ENCODE measurements around the gene CDH7. TPM values are rescaled to one million over a fixed set of nuclear protein-coding genes. Genes with fewer than 3 reads are reported as not detected.

CDH7 gene
- total RNA-seq, 4 donors from 2014 or later, result not detected

DNA sequence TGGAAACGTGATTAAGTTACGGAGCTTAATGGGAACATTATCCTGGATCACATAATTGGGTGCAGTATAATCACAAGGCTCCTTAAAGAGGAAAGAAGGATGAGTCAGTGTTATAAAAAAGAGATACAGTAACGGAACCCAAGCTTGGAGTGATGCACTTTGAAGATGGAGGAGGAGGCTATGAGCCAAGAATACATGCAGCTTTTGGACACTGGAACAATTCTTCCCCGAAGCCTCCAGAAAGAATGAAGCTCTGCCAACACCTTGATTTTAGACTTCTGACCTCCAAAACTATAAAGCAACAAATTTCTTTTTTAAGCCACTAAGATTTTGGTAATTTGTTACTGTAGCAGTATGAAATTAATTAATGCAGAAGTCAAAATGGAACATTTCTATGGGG, 85.1 kb downstream of the CDH7 start:
- DNase-seq, result no peak
- no peaks in the 10 kb centered on the region for H3K4me1 ChIP-seq
- H3K27ac ChIP-seq, result no peak overlapping the region
- no peaks in the 10 kb centered on the region for H3K9me3 ChIP-seq
- no peak for TF ChIP-seq POLR2A (IDR thresholded peaks at IDR 0.05)
- TF ChIP-seq, protein P1, sequence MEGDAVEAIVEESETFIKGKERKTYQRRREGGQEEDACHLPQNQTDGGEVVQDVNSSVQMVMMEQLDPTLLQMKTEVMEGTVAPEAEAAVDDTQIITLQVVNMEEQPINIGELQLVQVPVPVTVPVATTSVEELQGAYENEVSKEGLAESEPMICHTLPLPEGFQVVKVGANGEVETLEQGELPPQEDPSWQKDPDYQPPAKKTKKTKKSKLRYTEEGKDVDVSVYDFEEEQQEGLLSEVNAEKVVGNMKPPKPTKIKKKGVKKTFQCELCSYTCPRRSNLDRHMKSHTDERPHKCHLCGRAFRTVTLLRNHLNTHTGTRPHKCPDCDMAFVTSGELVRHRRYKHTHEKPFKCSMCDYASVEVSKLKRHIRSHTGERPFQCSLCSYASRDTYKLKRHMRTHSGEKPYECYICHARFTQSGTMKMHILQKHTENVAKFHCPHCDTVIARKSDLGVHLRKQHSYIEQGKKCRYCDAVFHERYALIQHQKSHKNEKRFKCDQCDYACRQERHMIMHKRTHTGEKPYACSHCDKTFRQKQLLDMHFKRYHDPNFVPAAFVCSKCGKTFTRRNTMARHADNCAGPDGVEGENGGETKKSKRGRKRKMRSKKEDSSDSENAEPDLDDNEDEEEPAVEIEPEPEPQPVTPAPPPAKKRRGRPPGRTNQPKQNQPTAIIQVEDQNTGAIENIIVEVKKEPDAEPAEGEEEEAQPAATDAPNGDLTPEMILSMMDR (IDR thresholded peaks at IDR 0.05), result no peak
- no peak overlapping the region for H3K4me3 ChIP-seq (replicated peaks in 1 of 3)
- H3K27me3 ChIP-seq, result no peaks in the 10 kb centered on the region
- 80 to 84% methylated on average over 4 of the region's 4 CpGs for WGBS, 2 donors
- no peaks in the 10 kb centered on the region for H3K36me3 ChIP-seq
- intact Hi-C loops (cut with DNase I), result no loop called here

DNA sequence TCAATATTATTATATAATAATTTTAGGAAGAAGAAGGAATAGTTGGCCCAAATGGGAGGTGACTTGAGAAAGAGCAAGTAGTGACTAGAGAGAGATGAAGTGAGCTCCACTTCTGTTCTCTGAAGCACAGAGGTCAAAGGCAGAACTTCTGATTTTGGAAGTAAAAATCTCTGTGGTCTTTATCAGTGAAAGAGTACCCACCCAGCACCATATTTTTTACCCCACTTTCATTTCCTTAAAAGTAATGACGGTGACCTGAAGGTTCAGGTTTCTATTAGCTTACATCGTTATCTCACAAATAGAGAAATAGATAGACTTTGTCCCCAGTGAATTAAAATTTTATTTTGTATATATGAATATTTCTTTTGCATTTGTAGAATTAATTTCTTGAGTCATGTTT, 95.3 kb downstream of the CDH7 start:
- no peaks in the 10 kb centered on the region for H3K9me3 ChIP-seq
- H3K27ac ChIP-seq, result no peak overlapping the region
- no peak for TF ChIP-seq POLR2A (IDR thresholded peaks at IDR 0.05)
- TF ChIP-seq, protein P1 (IDR thresholded peaks at IDR 0.05), result no peak
- 93 to 94% methylated on average over 2 of the region's 2 CpGs for WGBS, 2 donors
- H3K4me3 ChIP-seq (replicated peaks in 1 of 3), result no peak overlapping the region
- intact Hi-C loops (cut with DNase I), result no loop called here
- no peaks in the 10 kb centered on the region for H3K36me3 ChIP-seq
- H3K4me1 ChIP-seq, result no peaks in the 10 kb centered on the region
- DNase-seq, result no peak
- H3K27me3 ChIP-seq, result no peaks in the 10 kb centered on the region

DNA sequence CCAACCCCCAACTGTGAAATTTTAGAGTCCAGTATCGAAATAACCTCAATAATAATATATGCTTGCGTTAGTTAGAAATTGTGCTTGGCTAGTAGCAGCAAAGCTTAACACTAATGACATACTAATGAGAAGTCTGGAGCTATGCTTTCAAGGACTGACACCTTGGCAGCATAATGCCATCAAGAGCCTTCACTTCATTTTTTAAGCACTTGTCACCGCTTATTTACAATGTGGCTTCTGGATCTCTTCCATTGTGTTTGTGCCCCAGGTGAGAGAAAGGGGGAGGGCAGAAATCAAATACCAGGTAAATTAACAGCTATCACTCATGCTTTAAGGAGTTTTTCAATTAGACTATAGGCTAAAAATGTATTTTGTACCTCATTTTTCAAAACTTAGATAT, 101.5 kb downstream of the CDH7 start:
- Histone ChIP-seq H3K36me3 (no peaks in the 10 kb centered on the region), H3K9me3 (no peaks in the 10 kb centered on the region), H3K4me1 (no peaks in the 10 kb centered on the region), H3K4me3 (replicated peaks in 1 of 3) (no peak overlapping the region), H3K27me3 (no peaks in the 10 kb centered on the region), H3K27ac (no peak overlapping the region)
- intact Hi-C loops (cut with DNase I), result no loop called here
- TF ChIP-seq, protein P1 (IDR thresholded peaks at IDR 0.05), result no peak
- no peak for TF ChIP-seq POLR2A (IDR thresholded peaks at IDR 0.05)
- WGBS, 2 donors, result 76 to 82% methylated on average over 3 of the region's 3 CpGs
- DNase-seq, result no peak

DNA sequence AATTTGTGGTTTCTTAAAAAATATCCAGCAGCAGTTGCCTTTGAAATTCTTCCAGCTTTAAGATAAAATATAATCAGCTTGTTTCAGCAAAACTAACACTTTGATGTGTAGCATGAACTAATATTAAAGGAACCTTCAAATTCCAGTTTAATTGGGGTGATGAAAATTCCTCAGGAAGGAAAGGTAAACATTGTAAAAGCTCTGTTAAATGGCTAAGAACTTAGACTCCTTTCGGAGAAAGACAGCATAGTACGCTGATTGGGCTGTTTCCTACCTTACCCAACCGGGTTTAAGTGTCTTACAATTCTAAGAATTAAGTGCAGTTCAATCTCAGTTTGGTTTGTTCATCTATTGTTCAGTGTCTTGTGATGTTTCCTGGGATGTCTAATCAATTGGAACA, 108.3 kb downstream of the CDH7 start:
- DNase-seq, result no peak
- no peaks in the 10 kb centered on the region for H3K27me3 ChIP-seq
- H3K27ac ChIP-seq, result no peak overlapping the region
- H3K36me3 ChIP-seq, result no peaks in the 10 kb centered on the region
- H3K9me3 ChIP-seq, result no peaks in the 10 kb centered on the region
- intact Hi-C loops (cut with DNase I), result no loop called here
- no peak for TF ChIP-seq POLR2A (IDR thresholded peaks at IDR 0.05)
- TF ChIP-seq, protein P1 (IDR thresholded peaks at IDR 0.05), result no peak
- no peaks in the 10 kb centered on the region for H3K4me1 ChIP-seq
- WGBS, 2 donors, result 32 to 38% methylated on average over 3 of the region's 3 CpGs
- no peak overlapping the region for H3K4me3 ChIP-seq (replicated peaks in 1 of 3)

DNA sequence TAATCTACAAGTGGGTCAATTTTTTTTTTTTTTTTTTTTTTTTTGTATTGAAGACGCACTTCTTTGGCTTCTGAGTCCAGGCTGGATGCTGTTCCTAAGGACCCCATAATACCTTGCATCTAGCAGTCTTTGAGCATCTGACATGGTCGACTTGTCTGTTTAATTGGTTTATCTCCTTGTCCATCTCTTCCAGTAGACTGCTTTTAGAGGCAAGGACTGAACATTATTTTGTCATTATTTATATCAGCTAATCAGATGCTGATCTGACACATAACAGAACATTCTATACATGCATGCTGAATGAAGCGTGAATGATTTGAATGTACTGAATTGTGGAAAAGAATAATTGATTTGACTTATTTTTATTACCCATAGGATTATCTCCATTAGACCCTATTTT, 118.7 kb downstream of the CDH7 start:
- H3K4me1 ChIP-seq, result no peaks in the 10 kb centered on the region
- H3K27ac ChIP-seq, result no peak overlapping the region
- H3K27me3 ChIP-seq, result no peaks in the 10 kb centered on the region
- 8 to 16% methylated on average over 2 to 3 of the region's 3 CpGs for WGBS, 2 donors
- TF ChIP-seq, protein P1 (IDR thresholded peaks at IDR 0.05), result no peak
- TF ChIP-seq POLR2A (IDR thresholded peaks at IDR 0.05), result no peak
- H3K36me3 ChIP-seq, result no peaks in the 10 kb centered on the region
- intact Hi-C loops (cut with DNase I), result no loop called here
- no peak overlapping the region for H3K4me3 ChIP-seq (replicated peaks in 1 of 3)
- H3K9me3 ChIP-seq, result no peaks in the 10 kb centered on the region
- no peak for DNase-seq

Measured in thyroid gland (tissue), 4 donors.